ENCODE results near the gene ATP6V1C2.

DNA sequence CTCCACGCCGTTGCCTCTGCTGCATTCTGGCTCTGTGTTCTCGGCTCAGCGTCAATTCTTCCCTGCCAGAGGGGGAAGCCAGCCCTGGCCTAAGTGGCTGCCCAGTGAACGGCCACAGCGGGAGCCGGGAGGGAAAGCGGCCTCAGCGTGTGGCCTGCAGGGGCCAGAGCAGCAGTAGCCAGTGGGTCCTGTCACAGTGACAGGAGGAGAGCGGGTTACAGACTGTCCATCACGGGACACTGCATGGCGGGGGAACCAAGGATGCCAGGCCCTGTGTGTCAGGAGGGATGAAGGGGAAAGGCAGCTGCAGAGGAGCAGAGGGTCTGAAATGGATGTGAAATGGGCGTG lies 51.4 kb downstream of the ATP6V1C2 start:
- TF ChIP-seq, protein P1, sequence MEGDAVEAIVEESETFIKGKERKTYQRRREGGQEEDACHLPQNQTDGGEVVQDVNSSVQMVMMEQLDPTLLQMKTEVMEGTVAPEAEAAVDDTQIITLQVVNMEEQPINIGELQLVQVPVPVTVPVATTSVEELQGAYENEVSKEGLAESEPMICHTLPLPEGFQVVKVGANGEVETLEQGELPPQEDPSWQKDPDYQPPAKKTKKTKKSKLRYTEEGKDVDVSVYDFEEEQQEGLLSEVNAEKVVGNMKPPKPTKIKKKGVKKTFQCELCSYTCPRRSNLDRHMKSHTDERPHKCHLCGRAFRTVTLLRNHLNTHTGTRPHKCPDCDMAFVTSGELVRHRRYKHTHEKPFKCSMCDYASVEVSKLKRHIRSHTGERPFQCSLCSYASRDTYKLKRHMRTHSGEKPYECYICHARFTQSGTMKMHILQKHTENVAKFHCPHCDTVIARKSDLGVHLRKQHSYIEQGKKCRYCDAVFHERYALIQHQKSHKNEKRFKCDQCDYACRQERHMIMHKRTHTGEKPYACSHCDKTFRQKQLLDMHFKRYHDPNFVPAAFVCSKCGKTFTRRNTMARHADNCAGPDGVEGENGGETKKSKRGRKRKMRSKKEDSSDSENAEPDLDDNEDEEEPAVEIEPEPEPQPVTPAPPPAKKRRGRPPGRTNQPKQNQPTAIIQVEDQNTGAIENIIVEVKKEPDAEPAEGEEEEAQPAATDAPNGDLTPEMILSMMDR (IDR thresholded peaks at IDR 0.05; ENCODE audit: extremely low read depth in 1 of 2, insufficient read depth in 1 of 2, low read depth in 1 of 2, low read length in 2 of 2) = no peak
- TF ChIP-seq POLR2A (IDR thresholded peaks at IDR 0.05; ENCODE audit: low read depth, low read length) = no peak
- TF ChIP-seq, protein P2, sequence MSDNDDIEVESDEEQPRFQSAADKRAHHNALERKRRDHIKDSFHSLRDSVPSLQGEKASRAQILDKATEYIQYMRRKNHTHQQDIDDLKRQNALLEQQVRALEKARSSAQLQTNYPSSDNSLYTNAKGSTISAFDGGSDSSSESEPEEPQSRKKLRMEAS (IDR thresholded peaks at IDR 0.05; ENCODE audit: insufficient read depth, insufficient read length) = no peak
- no peak for TF ChIP-seq EZH2 (IDR thresholded peaks at IDR 0.05; ENCODE audit: borderline replicate concordance, low read depth, low read length, severe bottlenecking)
- TF ChIP-seq FOS (IDR thresholded peaks at IDR 0.05; ENCODE audit: borderline replicate concordance, insufficient read depth, low read length) = no peak
- no peak for TF ChIP-seq JUN (IDR thresholded peaks at IDR 0.05; ENCODE audit: borderline replicate concordance, insufficient read depth, insufficient read length, low read depth)

Measured in endothelial cell of umbilical vein (primary cell).